OCI-LY7 (cell line): ENCODE data around the gene TSPAN9. TPM values are rescaled to one million over a fixed set of nuclear protein-coding genes. Genes with fewer than 3 reads are reported as not detected.

Experiments
- BruUV-seq: library from RNA; stranded (reverse); fragments of 400-500 nt; replicated peaks from 2 replicates; lab custom pipeline; 2021; lab: Mats Ljungman, UMichigan
- CTCF ChIA-PET: fragments of 300-600 bp; sonication (Branson Sonifier 250); formaldehyde crosslinking; loops from one replicate; lab custom pipeline; 2022; ENCODE audit warnings: antibody characterized with exemption; ENCODE audit not compliant: unreplicated experiment; lab: Charles Lee
- POLR2A ChIA-PET: fragments of 300-600 bp; sonication (Branson Sonifier 250); formaldehyde crosslinking; loops from one replicate; lab custom pipeline; 2022; ENCODE audit warnings: antibody characterized with exemption; lab: Charles Lee
- DNase-seq: peaks from one replicate; pipeline ENCODE4 v3.0.0-alpha.2; 2015; ENCODE audit warnings: low spot score
- H2AFZ ChIP-seq: fragments of 200-600 bp; sonication (generic), shearing (Covaris generic); 2 replicates; pipeline ENCODE4 v1.6.1; 2014; ENCODE audit warnings: mild to moderate bottlenecking, antibody characterized with exemption, low read length, moderate library complexity
- H3K27ac ChIP-seq: fragments of 200-600 bp; sonication (generic); 2 replicates; pipeline ENCODE4 v1.5.1; 2014; ENCODE audit warnings: mixed run types, low read depth, mild to moderate bottlenecking, moderate library complexity, low read length, inconsistent platforms; ENCODE audit not compliant: poor library complexity, severe bottlenecking
- H3K36me3 ChIP-seq: fragments of 200-600 bp; sonication (generic); 2 replicates; pipeline ENCODE4 v1.6.1; 2014; ENCODE audit warnings: mild to moderate bottlenecking, antibody characterized with exemption, low read length, moderate library complexity, mixed read lengths; ENCODE audit not compliant: insufficient read depth
- H3K4me1 ChIP-seq: fragments of 200-600 bp; sonication (generic); 2 replicates; pipeline ENCODE4 v1.5.1; 2014; ENCODE audit warnings: mild to moderate bottlenecking, low read length; ENCODE audit not compliant: insufficient read depth, poor library complexity, severe bottlenecking
- H3K4me2 ChIP-seq: fragments of 200-600 bp; sonication (generic); 2 replicates; pipeline ENCODE4 v1.6.1; 2014; ENCODE audit warnings: mild to moderate bottlenecking, low read length
- H3K4me3 ChIP-seq: fragments of 200-600 bp; sonication (generic); 2 replicates; pipeline ENCODE4 v1.5.1; 2014; ENCODE audit warnings: mild to moderate bottlenecking, low read depth, low read length; ENCODE audit not compliant: poor library complexity, severe bottlenecking
- H3K79me2 ChIP-seq: fragments of 200-600 bp; sonication (generic); 2 replicates; pipeline ENCODE4 v1.6.1; 2016; ENCODE audit warnings: low read depth, mild to moderate bottlenecking, low read length, moderate library complexity, mixed read lengths; ENCODE audit not compliant: insufficient read depth
- H3K9me2 ChIP-seq: fragments of 200-600 bp; sonication (generic); 2 replicates; pipeline ENCODE4 v1.6.1; 2016; ENCODE audit warnings: mild to moderate bottlenecking, low read length, mixed read lengths; ENCODE audit not compliant: insufficient read depth
- H3K9me3 ChIP-seq: fragments of 200-600 bp; sonication (generic); 2 replicates; pipeline ENCODE4 v1.6.1; 2014; ENCODE audit warnings: mild to moderate bottlenecking, mixed run types, low read length, mixed read lengths
- H4K20me1 ChIP-seq: fragments of 200-600 bp; sonication (generic); 2 replicates; pipeline ENCODE4 v1.6.1; 2014; ENCODE audit warnings: mild to moderate bottlenecking, antibody characterized with exemption, low read length, moderate library complexity, mixed read lengths; ENCODE audit not compliant: insufficient read depth
- EZH2phosphoT487 ChIP-seq: fragments of 200-600 bp; sonication (generic); IDR thresholded peaks from 2 replicates; pipeline ENCODE4 v1.6.1; 2018; ENCODE audit warnings: low read depth, borderline replicate concordance, mild to moderate bottlenecking, mixed run types, antibody characterized with exemption, low read length, moderate library complexity, mixed read lengths
- intact Hi-C: fragments of 100-400 bp; cut with micrococcal nuclease; formaldehyde crosslinking; loops from one replicate; pipeline ENCODE4 v1.10.0; 2022; ENCODE audit not compliant: unreplicated experiment
- total RNA-seq, 2 experiments: library from RNA; depleted of rRNA in 1 of 2; stranded (reverse); fragments of >200 nt in 1 of 2; shearing (Covaris generic) in 1 of 2; gene quantifications; 2 replicates each; pipeline ENCODE4 v1.2.3, GENCODE V29; 2014 to 2022
- TF ChIP-seq, protein P1 (sequence below): fragments of 200-600 bp; sonication (generic); conservative IDR thresholded peaks from 2 replicates; pipeline ENCODE4 v1.5.1; 2014; ENCODE audit warnings: mild to moderate bottlenecking, antibody characterized with exemption, low read length, moderate library complexity, mixed read lengths

The TSPAN9 gene
- total RNA-seq, 2 experiments from 2014 or later = 0.50 to 0.74 TPM

DNA sequence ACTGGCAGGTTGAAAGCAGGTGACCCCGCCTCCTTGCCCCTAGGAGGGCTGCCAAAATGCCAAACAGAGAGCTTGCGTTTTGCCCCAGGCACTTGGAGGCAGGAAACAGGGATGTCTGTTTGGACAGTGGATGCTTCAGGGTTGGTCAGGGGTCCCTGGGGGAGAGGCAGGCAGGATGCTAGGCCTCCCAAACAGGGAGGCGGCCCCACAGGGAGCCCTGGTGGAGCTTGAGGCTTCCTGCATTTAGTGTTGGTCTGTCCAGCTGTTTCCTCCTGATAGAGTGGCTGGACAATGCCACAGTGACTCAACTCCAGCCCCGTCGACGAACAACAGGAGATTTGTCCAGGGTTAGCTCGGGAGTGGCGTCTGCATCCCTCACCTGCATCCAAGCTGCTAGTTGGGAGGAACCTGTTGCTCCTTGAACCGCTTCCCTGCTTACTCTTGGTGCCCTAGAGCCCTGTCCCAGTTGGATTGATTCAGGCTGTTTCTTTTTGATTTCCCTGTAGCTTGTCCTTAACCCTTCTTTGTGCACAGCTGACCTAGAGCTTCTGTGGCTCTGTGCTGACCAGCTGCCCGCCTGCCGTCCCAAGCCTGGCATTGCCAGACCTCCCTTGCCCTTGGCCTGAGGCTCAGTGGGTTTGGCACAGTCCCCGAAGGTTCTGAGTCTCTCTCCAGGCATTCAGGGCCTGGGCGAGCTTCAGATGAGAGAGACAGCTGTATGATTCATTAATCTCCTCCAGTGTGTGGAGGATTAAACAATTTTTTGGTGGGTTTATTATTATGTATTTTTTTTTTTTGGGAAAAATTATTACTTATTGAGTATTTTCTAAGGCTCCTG, 45.9 kb downstream of the TSPAN9 start:
- no peaks in the 10 kb centered on the region for H3K9me2 ChIP-seq
- H3K36me3 ChIP-seq = no peaks in the 10 kb centered on the region
- no peak overlapping the region for H2AFZ ChIP-seq
- no peak overlapping the region for H3K4me3 ChIP-seq
- POLR2A ChIA-PET = no interaction called here
- CTCF ChIA-PET = interaction anchor here (0.6 kb wide), 1 partner anchor 152 kb away, joined by 3 read pairs; no protein-coding TSS in a partner anchor
- intact Hi-C loops = no loop called here
- BruUV-seq = no TSS peak
- TF ChIP-seq, protein P1, sequence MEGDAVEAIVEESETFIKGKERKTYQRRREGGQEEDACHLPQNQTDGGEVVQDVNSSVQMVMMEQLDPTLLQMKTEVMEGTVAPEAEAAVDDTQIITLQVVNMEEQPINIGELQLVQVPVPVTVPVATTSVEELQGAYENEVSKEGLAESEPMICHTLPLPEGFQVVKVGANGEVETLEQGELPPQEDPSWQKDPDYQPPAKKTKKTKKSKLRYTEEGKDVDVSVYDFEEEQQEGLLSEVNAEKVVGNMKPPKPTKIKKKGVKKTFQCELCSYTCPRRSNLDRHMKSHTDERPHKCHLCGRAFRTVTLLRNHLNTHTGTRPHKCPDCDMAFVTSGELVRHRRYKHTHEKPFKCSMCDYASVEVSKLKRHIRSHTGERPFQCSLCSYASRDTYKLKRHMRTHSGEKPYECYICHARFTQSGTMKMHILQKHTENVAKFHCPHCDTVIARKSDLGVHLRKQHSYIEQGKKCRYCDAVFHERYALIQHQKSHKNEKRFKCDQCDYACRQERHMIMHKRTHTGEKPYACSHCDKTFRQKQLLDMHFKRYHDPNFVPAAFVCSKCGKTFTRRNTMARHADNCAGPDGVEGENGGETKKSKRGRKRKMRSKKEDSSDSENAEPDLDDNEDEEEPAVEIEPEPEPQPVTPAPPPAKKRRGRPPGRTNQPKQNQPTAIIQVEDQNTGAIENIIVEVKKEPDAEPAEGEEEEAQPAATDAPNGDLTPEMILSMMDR = no peak
- TF ChIP-seq EZH2phosphoT487 = no peak
- no peaks in the 10 kb centered on the region for H3K9me3 ChIP-seq
- H4K20me1 ChIP-seq = no peaks in the 10 kb centered on the region
- H3K79me2 ChIP-seq = no peaks in the 10 kb centered on the region
- no peak for DNase-seq
- H3K4me2 ChIP-seq = no peak overlapping the region
- H3K4me1 ChIP-seq = no peaks in the 10 kb centered on the region
- H3K27ac ChIP-seq = no peak overlapping the region

DNA sequence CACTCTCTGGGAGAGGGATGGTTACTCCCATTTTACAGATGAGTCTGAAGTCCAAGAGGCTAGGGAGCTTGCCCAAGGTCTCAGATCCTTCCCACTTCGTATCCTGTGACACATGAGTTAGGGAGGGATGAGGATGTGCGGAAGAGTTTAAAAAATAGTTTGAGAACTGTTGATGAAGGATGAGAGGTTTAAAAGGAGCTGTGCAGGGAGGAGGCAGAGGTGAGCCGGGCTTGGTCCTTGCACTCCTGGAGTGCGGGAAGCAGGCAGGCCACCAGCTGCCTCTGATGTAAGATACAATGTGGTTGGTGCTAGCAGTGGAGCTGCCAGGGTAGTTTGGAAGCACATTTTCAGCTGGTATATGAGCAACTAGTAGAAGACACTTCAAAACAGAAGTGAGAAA, 46.5 kb downstream of the TSPAN9 start:
- no peaks in the 10 kb centered on the region for H3K9me2 ChIP-seq
- H3K79me2 ChIP-seq = no peaks in the 10 kb centered on the region
- H3K9me3 ChIP-seq = no peaks in the 10 kb centered on the region
- BruUV-seq = no TSS peak
- no peak overlapping the region for H3K4me3 ChIP-seq
- CTCF ChIA-PET = no interaction called here
- no peak overlapping the region for H3K27ac ChIP-seq
- intact Hi-C loops = no loop called here
- H2AFZ ChIP-seq = no peak overlapping the region
- no peak for DNase-seq
- no peaks in the 10 kb centered on the region for H4K20me1 ChIP-seq
- no peaks in the 10 kb centered on the region for H3K36me3 ChIP-seq
- POLR2A ChIA-PET = interaction anchor here (0.9 kb wide), 1 partner anchor 9 kb away, joined by 4 read pairs; no protein-coding TSS in a partner anchor
- no peak for TF ChIP-seq EZH2phosphoT487
- TF ChIP-seq, protein P1 = no peak
- H3K4me2 ChIP-seq = no peak overlapping the region
- H3K4me1 ChIP-seq = no peaks in the 10 kb centered on the region

DNA sequence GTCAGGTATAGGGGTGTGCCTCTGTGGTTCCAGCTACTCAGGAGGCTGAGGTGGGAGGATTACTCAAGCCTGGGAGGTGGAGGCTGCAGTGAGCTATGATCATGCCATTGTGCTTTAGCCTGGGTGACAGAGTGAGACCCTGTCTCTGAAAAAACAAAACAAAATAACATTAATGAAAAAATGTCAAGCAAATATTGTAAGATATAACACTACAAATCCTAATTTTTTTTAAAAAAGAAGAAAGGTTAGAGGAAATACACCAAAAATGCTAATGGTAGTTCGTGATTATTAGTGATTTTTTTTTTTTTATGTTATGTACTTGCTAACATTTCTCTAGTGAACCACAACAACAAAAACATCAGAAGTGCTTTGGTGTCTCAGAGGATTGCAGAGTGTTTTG, 47.7 kb downstream of the TSPAN9 start:
- Histone ChIP-seq H3K79me2 (no peaks in the 10 kb centered on the region), H4K20me1 (no peaks in the 10 kb centered on the region), H3K4me2 (no peak overlapping the region), H2AFZ (no peak overlapping the region), H3K9me3 (no peaks in the 10 kb centered on the region), H3K4me1 (no peaks in the 10 kb centered on the region), H3K9me2 (no peaks in the 10 kb centered on the region), H3K27ac (no peak overlapping the region), H3K36me3 (no peaks in the 10 kb centered on the region), H3K4me3 (no peak overlapping the region)
- TF ChIP-seq, protein P1 = no peak
- TF ChIP-seq EZH2phosphoT487 = no peak
- BruUV-seq = no TSS peak
- ChIA-PET POLR2A (no interaction called here), CTCF (no interaction called here)
- intact Hi-C loops = no loop called here
- no peak for DNase-seq
